Measurements from ENCODE around the gene CENPO.

CENPO gene

DNA sequence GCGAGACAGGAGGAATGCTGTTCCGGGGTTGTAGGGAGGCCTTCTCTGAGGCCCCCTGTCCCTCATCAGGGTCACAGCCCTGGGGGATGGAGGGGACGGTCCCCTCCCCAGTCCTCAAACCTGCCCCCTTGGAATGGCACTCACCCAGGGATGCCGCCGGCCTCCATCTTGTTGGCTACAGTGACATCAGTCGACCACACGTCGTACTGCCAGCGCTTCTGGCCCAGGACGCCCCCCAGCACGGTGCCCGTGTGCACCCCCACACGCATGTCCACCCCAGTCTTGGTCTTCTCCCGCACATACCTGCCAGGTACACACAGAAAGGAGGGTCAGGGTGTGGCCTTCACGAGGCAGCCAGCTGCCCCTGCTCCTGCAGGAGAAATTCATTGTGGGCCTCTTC, 46.5 kb downstream of the CENPO start:
- no peak for DNase-seq

DNA sequence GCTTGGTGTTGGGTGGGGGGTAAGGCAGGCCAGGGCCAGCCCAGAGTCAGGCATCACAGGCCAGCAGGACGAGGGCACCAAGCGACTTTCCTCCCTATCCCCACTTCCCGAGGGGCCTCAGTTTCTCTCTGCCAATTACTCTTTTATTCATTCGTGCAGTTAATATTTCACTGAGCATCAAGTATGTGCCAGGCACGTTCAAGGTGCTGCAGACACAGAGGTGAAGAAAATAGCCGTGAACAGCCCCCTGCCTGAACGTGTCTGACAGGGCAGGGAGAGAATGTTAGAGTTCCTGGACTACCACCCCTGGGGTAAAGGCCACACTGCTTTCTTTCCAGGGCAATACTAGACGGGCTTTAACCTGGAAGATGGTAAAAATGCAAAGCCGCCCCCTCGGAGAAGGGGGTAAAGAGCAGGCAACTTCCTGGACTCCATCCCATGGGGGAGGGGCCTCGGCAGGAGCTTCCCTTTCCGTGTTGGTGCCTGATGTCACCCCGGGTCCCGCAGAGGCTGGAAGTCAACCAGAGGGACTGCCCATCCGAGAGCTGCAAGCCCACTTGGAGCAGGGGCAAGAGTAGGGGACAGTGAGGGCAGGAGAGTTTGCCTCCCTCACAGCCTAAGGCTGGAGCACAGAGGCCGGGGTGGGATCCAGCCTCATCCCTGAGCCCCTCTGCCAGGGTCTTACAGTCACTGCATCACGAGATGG, 47.1 kb downstream of the CENPO start:
- DNase-seq = no peak

GRCh38 chr2:24840962-24841945, 48.0 kb downstream of the CENPO start:
- no peak for DNase-seq

GRCh38 chr2:24842081-24843050, 49.1 kb downstream of the CENPO start:
- DNase-seq = no peak

DNA sequence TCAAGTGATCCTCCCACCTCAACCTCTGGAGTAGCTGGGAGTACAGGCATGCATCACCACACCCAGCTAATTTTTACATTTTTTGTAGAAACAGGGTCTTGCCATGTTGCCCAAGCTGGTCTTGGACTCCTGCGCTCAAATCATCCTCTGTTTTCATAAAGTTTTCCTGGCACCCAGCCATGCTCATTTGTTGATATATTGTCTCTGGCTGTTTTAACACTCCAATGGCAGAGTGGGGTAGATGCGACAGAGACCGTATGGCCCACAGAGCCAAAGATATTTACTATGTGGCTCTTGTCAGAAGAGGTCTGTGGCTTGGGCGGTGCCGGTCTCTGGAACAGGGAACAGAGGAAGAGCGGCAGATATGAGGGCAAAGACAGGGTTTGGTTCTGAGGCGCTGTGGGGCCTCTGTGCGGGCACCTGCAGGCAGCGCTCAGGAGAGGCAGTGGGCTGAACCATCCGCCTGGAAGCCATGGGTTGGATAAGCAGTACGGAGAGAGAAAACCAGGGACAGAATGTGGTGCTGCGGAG, 50.2 kb downstream of the CENPO start:
- DNase-seq = no peak

DNA sequence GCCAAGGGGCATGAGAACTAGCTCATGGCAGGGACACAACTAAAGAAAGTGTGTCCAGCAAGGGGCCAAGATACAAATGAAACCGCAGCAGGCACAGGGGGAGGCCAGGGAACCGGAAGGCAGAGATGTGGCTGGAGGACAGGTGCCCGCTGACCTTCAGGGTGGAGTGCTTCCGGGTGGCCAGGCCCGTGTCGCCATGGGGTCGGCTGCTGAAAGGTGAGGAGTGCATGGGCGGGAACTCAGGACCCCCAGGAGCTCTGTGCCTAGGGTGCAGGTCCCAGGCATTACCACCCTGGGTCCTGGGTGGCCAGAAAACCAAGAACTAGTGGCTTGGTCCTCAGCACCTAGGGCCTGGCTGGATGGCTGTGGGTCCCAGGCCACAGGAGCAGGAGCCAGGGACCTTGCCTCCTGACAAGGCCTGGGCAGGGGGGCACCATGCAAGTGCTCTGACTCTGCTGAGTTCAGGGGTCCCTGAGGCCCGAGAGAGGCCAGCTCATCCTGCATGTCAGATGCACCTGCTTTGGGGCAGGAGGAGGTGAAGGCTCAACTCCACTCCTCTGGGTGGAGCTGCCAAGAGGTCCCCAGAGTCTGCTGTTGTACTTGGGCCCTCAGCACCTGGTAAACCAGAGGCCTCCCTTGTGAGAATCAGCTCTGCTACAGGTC, 50.9 kb downstream of the CENPO start:
- no peak for DNase-seq

GRCh38 chr2:24845691-24846090, 52.5 kb downstream of the CENPO start:
- DNase-seq = no peak

GRCh38 chr2:24850944-24851343, 57.7 kb downstream of the CENPO start:
- DNase-seq = no peak

- DNase-seq = no peak
Measured at GRCh38 chr2:24852026-24852425, 58.8 kb downstream of the CENPO start.

DNA sequence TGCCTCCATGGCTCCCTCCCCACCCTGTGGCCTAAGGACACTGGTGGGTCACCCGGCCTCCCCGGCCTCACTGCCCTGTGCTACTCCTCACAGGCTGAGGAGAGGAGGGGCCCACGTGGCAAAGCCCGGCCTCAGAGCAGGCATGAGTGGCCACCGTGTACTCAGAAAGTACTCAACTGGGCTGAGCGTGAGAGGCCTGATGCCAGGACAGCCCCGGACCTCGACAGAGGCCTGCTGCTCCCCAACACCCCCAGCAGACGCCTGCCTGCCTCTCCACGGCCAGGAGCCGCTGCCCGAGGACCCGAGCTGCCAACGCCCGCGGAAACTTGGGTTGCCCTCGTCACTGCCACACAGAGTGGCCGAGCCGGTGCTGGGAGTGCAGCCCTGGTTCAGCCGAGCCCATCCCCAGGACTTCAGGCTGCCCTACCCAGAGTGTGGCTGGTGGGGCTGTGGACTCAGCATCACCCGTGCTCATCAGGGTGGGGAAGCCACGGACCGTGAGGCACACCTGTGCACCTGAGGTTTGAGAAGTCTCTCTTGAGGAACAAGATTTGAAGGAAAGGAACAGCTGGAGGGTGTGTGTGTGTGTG, 59.3 kb downstream of the CENPO start:
- DNase-seq = no peak

DNA sequence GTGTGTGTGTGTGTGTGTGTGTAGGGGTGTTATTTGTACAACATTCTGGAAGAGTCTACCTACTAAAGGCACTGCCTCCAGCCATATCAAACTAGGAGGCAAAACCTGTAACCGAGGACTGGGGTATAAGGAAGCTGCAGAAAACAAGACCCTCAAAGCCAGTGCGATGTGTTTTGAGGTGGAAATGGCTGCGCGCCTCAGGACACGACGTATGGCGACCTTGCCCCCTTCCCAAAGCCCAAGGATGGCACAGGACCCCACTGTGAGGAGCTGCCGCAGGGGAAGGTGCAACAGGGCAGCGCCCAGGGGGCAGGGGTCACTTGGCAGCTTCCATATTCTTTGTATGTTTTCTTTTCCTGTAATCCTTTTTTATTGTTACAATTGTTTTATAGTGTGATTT, 59.8 kb downstream of the CENPO start:
- no peak for DNase-seq

DNA sequence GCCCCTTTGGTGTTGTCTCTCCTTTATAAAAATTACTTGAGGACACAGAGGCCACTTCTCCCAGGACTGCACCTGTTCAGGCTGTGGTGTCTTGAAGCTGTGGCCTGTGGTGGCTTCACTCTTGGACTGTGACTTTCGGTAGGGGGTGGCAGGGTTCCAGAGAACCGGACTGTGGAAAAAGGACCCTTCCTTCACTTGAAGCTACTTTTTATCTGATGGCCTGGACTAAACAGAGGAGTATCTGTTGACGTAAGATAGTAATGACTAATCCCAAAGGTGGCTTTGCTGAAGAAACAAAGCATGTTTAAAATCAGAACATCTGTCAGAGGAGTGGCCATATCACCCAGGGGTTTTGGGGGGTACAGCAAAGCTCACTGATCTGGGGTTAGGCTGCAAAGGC, 60.8 kb downstream of the CENPO start:
- no peak for DNase-seq

GRCh38 chr2:24855022-24855622, 61.9 kb downstream of the CENPO start:
- no peak for DNase-seq

DNA sequence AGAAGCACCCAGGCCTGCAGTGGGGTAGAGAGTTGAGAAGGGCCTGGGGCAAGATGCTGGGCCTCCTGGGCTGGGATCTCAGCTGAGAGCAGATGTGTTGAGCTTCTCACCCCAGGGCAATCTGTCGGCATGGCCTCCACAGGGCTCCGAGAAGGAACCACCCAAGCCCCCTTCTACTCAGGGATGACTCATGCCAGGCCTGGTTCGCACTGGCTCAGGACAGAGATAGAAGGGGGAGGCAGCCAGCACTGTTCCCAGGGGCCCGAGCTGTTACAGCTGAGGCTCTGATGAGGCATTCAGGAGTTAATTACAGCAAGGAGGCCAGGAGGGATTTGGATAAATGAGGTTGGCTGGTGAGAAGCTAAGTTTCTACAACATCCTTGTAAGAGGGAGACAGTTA, 62.5 kb downstream of the CENPO start:
- DNase-seq = no peak

GRCh38 chr2:24856791-24857211, 63.6 kb downstream of the CENPO start:
- DNase-seq = no peak

- no peak for DNase-seq
Measured at GRCh38 chr2:24857746-24858145, 64.5 kb downstream of the CENPO start.

GRCh38 chr2:24858996-24859395, 65.8 kb downstream of the CENPO start:
- DNase-seq = no peak

DNA sequence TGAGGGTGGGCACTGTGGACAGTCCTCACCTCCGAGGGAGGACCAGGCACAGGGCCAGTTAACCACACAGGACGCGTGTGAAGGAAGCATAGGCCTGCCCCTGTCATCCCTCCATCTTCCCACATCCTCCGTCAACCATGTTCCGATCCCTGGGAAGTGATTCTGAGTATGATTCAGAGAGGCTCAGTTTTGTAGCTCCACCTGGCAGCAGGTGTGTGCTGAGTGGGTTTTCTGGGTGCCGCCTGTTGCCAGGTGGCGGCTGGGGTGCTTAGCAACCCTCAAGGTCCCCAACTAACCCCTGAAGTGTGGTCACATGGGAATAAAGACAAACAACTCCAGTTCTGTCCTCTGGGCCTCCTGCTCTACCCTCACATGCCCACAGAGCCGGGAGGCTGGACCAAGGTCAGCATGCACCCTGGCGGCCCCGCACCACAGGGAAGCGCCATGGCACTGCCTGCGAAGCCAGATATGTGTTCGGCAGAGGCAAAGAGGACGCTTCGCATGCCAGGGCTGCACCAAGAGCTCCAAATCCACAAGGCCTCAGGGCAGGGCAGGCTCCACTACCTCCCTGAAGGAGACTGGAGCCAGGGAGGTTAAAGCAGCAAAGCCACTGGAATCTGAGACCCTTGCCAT, 66.9 kb downstream of the CENPO start:
- DNase-seq = no peak

GRCh38 chr2:24860631-24861030, 67.4 kb downstream of the CENPO start:
- no peak for DNase-seq

DNA sequence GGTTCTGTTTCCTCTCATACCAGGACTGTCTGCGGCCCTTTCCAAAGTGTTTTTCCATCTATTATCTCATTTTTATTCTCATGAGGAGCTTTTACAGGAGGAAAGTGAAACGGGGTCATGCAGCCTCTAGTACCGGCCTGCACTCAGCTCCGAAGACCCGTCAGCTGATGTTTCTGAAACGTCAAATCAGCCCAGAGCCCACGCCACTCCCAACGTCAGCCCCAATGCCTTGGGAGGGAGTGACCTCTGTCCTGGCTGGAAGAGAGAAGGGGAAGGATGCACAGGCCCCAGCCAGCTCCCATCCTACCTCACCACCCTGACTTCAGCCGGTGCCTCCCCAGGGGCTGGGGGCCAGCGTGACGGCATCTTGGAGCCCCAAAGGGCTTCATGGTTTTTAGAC, 68.3 kb downstream of the CENPO start:
- no peak for DNase-seq

- DNase-seq = no peak
Measured at GRCh38 chr2:24863641-24864040, 70.4 kb downstream of the CENPO start.
